HEK293 (cell line): Measurements from ENCODE around the gene ZBTB4.

Experiments
- CTCF ChIA-PET: fragments of 350-600 bp; formaldehyde crosslinking; extraction: SDS; loops from one replicate; lab custom pipeline; 2021; ENCODE audit warnings: antibody characterized with exemption; lab: Yijun Ruan, JAX
- POLR2A ChIA-PET: fragments of 300-600 bp; formaldehyde crosslinking; extraction: SDS; loops from one replicate; lab custom pipeline; 2020; ENCODE audit warnings: antibody characterized with exemption, inconsistent platforms; lab: Yijun Ruan, JAX
- H3K27ac ChIP-seq: fragments of 200-500 bp; sonication (Bioruptor generic); 2 replicates; pipeline ENCODE4 v1.5.1; 2014; ENCODE audit warnings: low read depth, low read length, control low read depth, inconsistent platforms; ENCODE audit errors: extremely low read depth
- H3K36me3 ChIP-seq, 2 experiments: fragments of 200-500 bp in 1 of 2; sonication (Bioruptor generic) in 1 of 2; 1 replicate in 1 of 2; 2 replicates in 1 of 2; pipeline ENCODE4 v1.5.1; 2014 to 2017; ENCODE audit warnings: inconsistent platforms in 2 of 2, low read length in 2 of 2; ENCODE audit not compliant: control insufficient read depth in 2 of 2, insufficient read depth in 1 of 2
- H3K4me1 ChIP-seq: fragments of 200-500 bp; sonication (Bioruptor generic); 2 replicates; pipeline ENCODE4 v1.5.1; 2014; ENCODE audit warnings: mild to moderate bottlenecking, low read length, inconsistent platforms; ENCODE audit not compliant: control insufficient read depth, insufficient read depth
- H3K4me3 ChIP-seq: 2 replicates; pipeline ENCODE4 v1.5.1; 2011; ENCODE audit warnings: low read depth, mild to moderate bottlenecking, control low read depth, low read length, moderate library complexity
- H3K9me3 ChIP-seq: fragments of 200-500 bp; sonication (Bioruptor generic); 2 replicates; pipeline ENCODE4 v1.5.1; 2014; ENCODE audit warnings: low read depth, low read length, inconsistent platforms; ENCODE audit not compliant: control insufficient read depth, insufficient read depth
- GLI2 ChIP-seq: fragments of 450-650 bp; formaldehyde crosslinking; IDR thresholded peaks from 2 replicates; pipeline ENCODE4; 2017; ENCODE audit warnings: missing biosample characterization, missing genetic modification characterization, low read depth, borderline replicate concordance
- GLIS1 ChIP-seq: fragments of 450-650 bp; formaldehyde crosslinking; IDR thresholded peaks from 2 replicates; pipeline ENCODE4 v1.5.1; 2016; ENCODE audit warnings: missing biosample characterization, missing genetic modification characterization
- OVOL3 ChIP-seq: fragments of 450-650 bp; formaldehyde crosslinking; IDR thresholded peaks from 2 replicates; pipeline ENCODE4 v1.5.1; 2016; ENCODE audit warnings: missing biosample characterization, missing genetic modification characterization
- PBX3 ChIP-seq: sonication (generic); formaldehyde crosslinking; IDR thresholded peaks from 2 replicates; pipeline ENCODE4 v1.8.1; 2022; ENCODE audit warnings: mild to moderate bottlenecking, moderate library complexity, missing genetic modification reagents
- PRDM1 ChIP-seq: fragments of 450-650 bp; formaldehyde crosslinking; IDR thresholded peaks from 2 replicates; pipeline ENCODE4; 2016; ENCODE audit warnings: missing biosample characterization, missing genetic modification characterization
- RBAK ChIP-seq: fragments of 450-650 bp; formaldehyde crosslinking; IDR thresholded peaks from 2 replicates; pipeline ENCODE4 v1.5.1; 2016; ENCODE audit warnings: missing biosample characterization, missing genetic modification characterization
- YY1 ChIP-seq: fragments of 450-650 bp; formaldehyde crosslinking; IDR thresholded peaks from 2 replicates; pipeline ENCODE4 v1.5.1; 2018; ENCODE audit warnings: missing biosample characterization, missing genetic modification characterization
- ZBTB44 ChIP-seq: fragments of 450-650 bp; IDR thresholded peaks from 2 replicates; pipeline ENCODE4 v1.5.1; 2018; ENCODE audit warnings: missing biosample characterization, mild to moderate bottlenecking, missing genetic modification characterization
- ZNF146 ChIP-seq: fragments of 450-650 bp; formaldehyde crosslinking; IDR thresholded peaks from 2 replicates; pipeline ENCODE4 v1.5.1; 2016; ENCODE audit warnings: missing biosample characterization, missing genetic modification characterization
- ZNF26 ChIP-seq: fragments of 450-650 bp; formaldehyde crosslinking; IDR thresholded peaks from 2 replicates; pipeline ENCODE4 v1.5.1; 2016; ENCODE audit warnings: missing biosample characterization, missing genetic modification characterization
- ZNF423 ChIP-seq: fragments of 450-650 bp; formaldehyde crosslinking; IDR thresholded peaks from 2 replicates; pipeline ENCODE4 v1.5.1; 2016; ENCODE audit warnings: missing biosample characterization, missing genetic modification characterization
- ZNF433 ChIP-seq: fragments of 450-650 bp; formaldehyde crosslinking; IDR thresholded peaks from 2 replicates; pipeline ENCODE4 v1.5.1; 2016; ENCODE audit warnings: missing biosample characterization, missing genetic modification characterization, low read depth
- ZNF501 ChIP-seq: fragments of 450-650 bp; formaldehyde crosslinking; IDR thresholded peaks from 2 replicates; pipeline ENCODE4 v1.5.1; 2016; ENCODE audit warnings: missing biosample characterization, missing genetic modification characterization
- ZNF629 ChIP-seq: fragments of 450-650 bp; formaldehyde crosslinking; IDR thresholded peaks from 2 replicates; pipeline ENCODE4 v1.5.1; 2017; ENCODE audit warnings: missing biosample characterization, missing genetic modification characterization
- ZNF658 ChIP-seq: fragments of 450-650 bp; formaldehyde crosslinking; IDR thresholded peaks from 2 replicates; pipeline ENCODE4; 2016; ENCODE audit warnings: missing biosample characterization, missing genetic modification characterization
- ZNF660 ChIP-seq: fragments of 450-650 bp; IDR thresholded peaks from 2 replicates; pipeline ENCODE4 v1.5.1; 2018; ENCODE audit warnings: missing biosample characterization, mild to moderate bottlenecking, missing genetic modification characterization
- ZNF664 ChIP-seq: fragments of 450-650 bp; formaldehyde crosslinking; IDR thresholded peaks from 2 replicates; pipeline ENCODE4 v1.5.1; 2016; ENCODE audit warnings: missing biosample characterization, missing genetic modification characterization
- ZNF768 ChIP-seq: fragments of 450-650 bp; formaldehyde crosslinking; IDR thresholded peaks from 2 replicates; pipeline ENCODE4 v1.5.1; 2018; ENCODE audit warnings: missing biosample characterization, mild to moderate bottlenecking, missing genetic modification characterization
- ZSCAN18 ChIP-seq: fragments of 450-650 bp; formaldehyde crosslinking; IDR thresholded peaks from 2 replicates; pipeline ENCODE4 v1.5.1; 2016; ENCODE audit warnings: missing biosample characterization, missing genetic modification characterization

The ZBTB4 gene

GRCh38 chr17:7419819-7420610 is 59.4 kb downstream of the ZBTB4 start, which contains the start of gene SPEM1:
SPEM1 (plus strand) TSS chr17:7420324; CDS start chr17:7420385, 61 bp downstream.
- Histone ChIP-seq H3K4me3 (no peak within 1 kb of the TSS), H3K9me3 (no peaks in the 10 kb centered on the region), H3K4me1 (no peaks in the 10 kb centered on the region), H3K36me3 (peaks cover 0 to 35% of the 10 kb centered on the region in 2 experiments; a peak in 1 of 3 replicates)
- CTCF ChIA-PET, result interaction anchor here (0.7 kb wide), 1 partner anchor 20 kb away, joined by 3 read pairs; no protein-coding TSS in a partner anchor
- POLR2A ChIA-PET, result interaction anchor here (1.1 to 1.3 kb wide), 3 partner anchors 15 to 16 kb away, joined by 3 to 6 read pairs (median 4); partner anchors contain the start of genes TMEM102 and TMEM256
- TF ChIP-seq ZSCAN18, result no peak
- no peak for TF ChIP-seq ZNF501 (tag by site-specific recombination)
- TF ChIP-seq ZNF768 (tag by site-specific recombination), result no peak
- TF ChIP-seq ZNF26 (tag by site-specific recombination), result no peak
- no peak for TF ChIP-seq ZNF433 (tag by site-specific recombination)
- no peak for TF ChIP-seq ZNF658 (tag by site-specific recombination)
- no peak for TF ChIP-seq YY1
- TF ChIP-seq GLI2 (tag by site-specific recombination), result no peak
- no peak for TF ChIP-seq ZNF146 (tag by site-specific recombination)
- TF ChIP-seq ZNF423 (tag by site-specific recombination), result no peak
- no peak for TF ChIP-seq OVOL3
- no peak for TF ChIP-seq PRDM1
- no peak for TF ChIP-seq RBAK
- TF ChIP-seq ZNF664 (tag by site-specific recombination), result no peak
- no peak for TF ChIP-seq ZBTB44 (tag by site-specific recombination)
- TF ChIP-seq GLIS1 (tag by site-specific recombination), result no peak
- no peak for TF ChIP-seq PBX3
- TF ChIP-seq ZNF660 (tag by site-specific recombination), result no peak
- TF ChIP-seq ZNF629 (tag by site-specific recombination), result no peak
- TF ChIP-seq, all 188 proteins: peak for 0
- no peak within 1 kb of the TSS for H3K27ac ChIP-seq
